HCT116 (cell line): ENCODE data around the gene RAB30. TPM values are rescaled to one million over a fixed set of nuclear protein-coding genes. Genes with fewer than 3 reads are reported as not detected.

Experiments used
- ATAC-seq: fragments of 200-7000 bp; cut with Tn5 transposase; 2 replicates; pipeline ENCODE4 v1.9.1; 2020; ENCODE audit warnings: mild to moderate bottlenecking, moderate library complexity
- BruUV-seq: library from RNA; stranded (reverse); fragments of 400-500 nt; replicated peaks from 2 replicates; lab custom pipeline; 2021; lab: Mats Ljungman, UMichigan
- CTCF ChIA-PET: fragments of 300-600 bp; sonication (Branson Sonifier 250); formaldehyde crosslinking; loops from one replicate; lab custom pipeline; 2021; ENCODE audit warnings: antibody characterized with exemption; lab: Charles Lee
- POLR2A ChIA-PET: fragments of 300-600, 350-600 bp; sonication (Branson Sonifier 250); formaldehyde crosslinking; loops from one replicate; lab custom pipeline; 2021; ENCODE audit warnings: antibody characterized with exemption; lab: Charles Lee
- RAD21 ChIA-PET, 2 experiments: fragments of 300-600 bp; sonication (Branson Sonifier 250); formaldehyde crosslinking; loops; one replicate each; lab custom pipeline; 2023; ENCODE audit warnings: low total read pairs in 2 of 2; ENCODE audit not compliant: uncharacterized antibody in 2 of 2, unreplicated experiment in 2 of 2, low non-redundant PET in 1 of 2; lab: Charles Lee
- DNase-seq: peaks from one replicate; pipeline ENCODE4 v3.0.0-alpha.2; 2010; ENCODE audit warnings: low read depth, low spot score
- H2AFZ ChIP-seq: fragments of 200-600 bp; shearing (Covaris generic), sonication (generic); 2 replicates; pipeline ENCODE4 v1.6.1; 2017; ENCODE audit warnings: low read depth, mixed run types, mixed read lengths, antibody characterized with exemption, low read length; ENCODE audit not compliant: poor library complexity, severe bottlenecking
- H3K27ac ChIP-seq: 2 replicates; pipeline ENCODE4 v1.5.1; 2012; ENCODE audit warnings: low read depth, low read length
- H3K27me3 ChIP-seq: fragments of 200-600 bp; sonication (generic); 2 replicates; pipeline ENCODE4 v1.6.1; 2016; ENCODE audit warnings: mixed run types, low read length, mixed read lengths; ENCODE audit not compliant: insufficient read depth
- H3K36me3 ChIP-seq, 2 experiments: fragments of 200-500 bp in 1 of 2; fragments of 200-600 bp in 1 of 2; sonication (Bioruptor generic) in 1 of 2; sonication (generic) in 1 of 2; 2 replicates each; pipeline versions ENCODE4 v1.5.1 to v1.6.1; 2014 to 2016; ENCODE audit warnings: low read length in 2 of 2, inconsistent platforms in 1 of 2, mixed read lengths in 1 of 2, mixed run types in 1 of 2; ENCODE audit not compliant: insufficient read depth in 2 of 2, control insufficient read depth in 1 of 2
- H3K4me1 ChIP-seq, 2 experiments: fragments of 200-600 bp in 1 of 2; sonication (generic) in 1 of 2; 2 replicates each; pipeline versions ENCODE4 v1.5.1 to v1.6.1; 2012 to 2017; ENCODE audit warnings: low read length in 2 of 2, inconsistent platforms in 1 of 2, mild to moderate bottlenecking in 1 of 2, mixed read lengths in 1 of 2, mixed run types in 1 of 2, moderate library complexity in 1 of 2; ENCODE audit not compliant: insufficient read depth in 2 of 2, control insufficient read depth in 1 of 2
- H3K4me2 ChIP-seq: fragments of 200-600 bp; sonication (generic); 2 replicates; pipeline ENCODE4 v1.6.1; 2017; ENCODE audit warnings: mixed run types, low read length, mixed read lengths
- H3K4me3 ChIP-seq, 2 experiments: fragments of 200-600 bp in 1 of 2; sonication (generic) in 1 of 2; replicated peaks in 1 of 2; 2 replicates each; pipeline ENCODE4 v1.5.1; 2011 to 2016; ENCODE audit warnings: low read length in 2 of 2, control low read depth in 1 of 2, low read depth in 1 of 2, mild to moderate bottlenecking in 1 of 2, mixed read lengths in 1 of 2, mixed run types in 1 of 2
- H3K79me2 ChIP-seq: fragments of 200-600 bp; sonication (generic); 2 replicates; pipeline ENCODE4 v1.6.1; 2017; ENCODE audit warnings: mild to moderate bottlenecking, mixed run types, low read length, moderate library complexity, mixed read lengths; ENCODE audit not compliant: insufficient read depth
- H3K9ac ChIP-seq: fragments of 200-600 bp; sonication (generic); 2 replicates; pipeline ENCODE4 v1.6.1; 2016; ENCODE audit warnings: low read length, mixed read lengths
- H3K9me2 ChIP-seq: fragments of 200-600 bp; sonication (generic), shearing (Covaris generic); 2 replicates; pipeline ENCODE4 v1.6.1; 2017; ENCODE audit warnings: mixed run types, mild to moderate bottlenecking, moderate library complexity; ENCODE audit not compliant: insufficient read depth
- H3K9me3 ChIP-seq, 2 experiments: fragments of 200-500 bp in 1 of 2; fragments of 200-600 bp in 1 of 2; sonication (Bioruptor generic) in 1 of 2; sonication (generic) in 1 of 2; 2 replicates each; pipeline ENCODE4 v1.6.1; 2014 to 2017; ENCODE audit warnings: low read length in 2 of 2, mixed read lengths in 2 of 2, inconsistent platforms in 1 of 2, low read depth in 1 of 2, mild to moderate bottlenecking in 1 of 2, mixed run types in 1 of 2, moderate library complexity in 1 of 2; ENCODE audit not compliant: control insufficient read depth in 1 of 2, insufficient read depth in 1 of 2
- H4K20me1 ChIP-seq: fragments of 200-600 bp; sonication (generic), shearing (Covaris generic); 2 replicates; pipeline ENCODE4 v1.6.1; 2017; ENCODE audit warnings: mixed run types, mild to moderate bottlenecking, moderate library complexity; ENCODE audit not compliant: insufficient read depth
- CEBPB ChIP-seq: IDR thresholded peaks from 2 replicates; pipeline ENCODE4 v1.6.1; 2012; ENCODE audit warnings: low read depth
- EGR1 ChIP-seq: IDR thresholded peaks from 2 replicates; pipeline ENCODE4 v1.6.1; 2012; ENCODE audit warnings: low read depth
- EZH2phosphoT487 ChIP-seq: fragments of 200-600 bp; IDR thresholded peaks from 2 replicates; pipeline ENCODE4 v1.6.1; 2018; ENCODE audit warnings: antibody characterized with exemption, borderline replicate concordance
- JUND ChIP-seq: IDR thresholded peaks from 2 replicates; pipeline ENCODE4 v1.6.1; 2012
- POLR2A ChIP-seq: IDR thresholded peaks from 2 replicates; pipeline ENCODE4 v1.7.0; 2011; ENCODE audit warnings: borderline replicate concordance; ENCODE audit not compliant: insufficient read depth, insufficient read length; ENCODE audit errors: extremely low read depth
- RAD21 ChIP-seq: IDR thresholded peaks from 2 replicates; pipeline ENCODE4 v1.6.1; 2012; ENCODE audit warnings: low read depth, mild to moderate bottlenecking
- REST ChIP-seq: IDR thresholded peaks from 2 replicates; pipeline ENCODE4 v1.6.1; 2012; ENCODE audit warnings: low read depth
- SP1 ChIP-seq: IDR thresholded peaks from 2 replicates; pipeline ENCODE4 v1.6.1; 2012; ENCODE audit warnings: low read depth
- ZFX ChIP-seq: fragments of 450-650 bp; IDR thresholded peaks from 2 replicates; pipeline ENCODE4 v1.6.1; 2017
- intact Hi-C: fragments of 100-400 bp; cut with micrococcal nuclease; formaldehyde crosslinking; loops from 2 replicates; pipeline ENCODE4 v1.10.0; 2022
- total RNA-seq: library from RNA; stranded (reverse); gene quantifications from one replicate; pipeline ENCODE4 v1.2.1, GENCODE V29; 2021; ENCODE audit not compliant: unreplicated experiment
- TF ChIP-seq, protein P1 (sequence below): IDR thresholded peaks from 2 replicates; pipeline ENCODE4 v1.6.1; 2012
- TF ChIP-seq, protein P2 (sequence below): IDR thresholded peaks from 2 replicates; pipeline ENCODE4 v1.6.1; 2011; ENCODE audit warnings: mild to moderate bottlenecking, low read length, moderate library complexity; ENCODE audit not compliant: insufficient replicate concordance; ENCODE audit errors: extremely low read depth
- TF ChIP-seq, protein P3 (sequence below): IDR thresholded peaks from 2 replicates; pipeline ENCODE4 v1.6.1; 2012

RAB30 gene
- total RNA-seq, 1 experiment from 2014 or later = 5.7 TPM

DNA sequence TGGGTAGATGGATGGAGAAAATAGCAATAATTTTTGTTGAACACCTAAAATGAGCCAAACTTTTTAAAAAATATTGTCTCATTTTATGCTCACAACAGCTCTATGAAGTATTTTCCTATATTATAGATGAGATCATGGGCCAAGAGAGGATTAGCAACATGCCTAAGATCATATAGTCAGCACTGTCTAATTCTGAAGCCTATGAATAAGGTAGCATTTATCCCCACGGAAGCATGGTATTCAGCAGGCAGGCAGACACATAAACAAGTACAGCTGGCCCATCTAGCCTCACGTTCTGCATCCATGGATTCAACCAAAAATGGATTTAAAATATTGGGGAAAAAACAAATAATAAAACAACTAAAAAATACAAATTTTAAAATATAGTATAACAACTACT, 21.9 kb upstream of the RAB30 start:
- DNase-seq (no peak), ATAC-seq (no peak)
- BruUV-seq = no TSS peak
- Histone ChIP-seq H3K36me3 (no peaks in the 10 kb centered on the region), H3K9ac (no peak overlapping the region), H3K4me3 (no peak overlapping the region), H3K79me2 (no peaks in the 10 kb centered on the region), H3K27ac (no peak overlapping the region), H3K9me2 (no peaks in the 10 kb centered on the region), H4K20me1 (no peaks in the 10 kb centered on the region), H3K27me3 (no peaks in the 10 kb centered on the region), H3K4me2 (no peak overlapping the region), H2AFZ (no peak overlapping the region), H3K9me3 (no peaks in the 10 kb centered on the region), H3K4me1 (peaks cover 16 to 22% of the 10 kb centered on the region in 2 experiments)
- ChIA-PET CTCF (no interaction called here), RAD21 (no interaction called here), POLR2A (no interaction called here)
- TF ChIP-seq, protein P1, sequence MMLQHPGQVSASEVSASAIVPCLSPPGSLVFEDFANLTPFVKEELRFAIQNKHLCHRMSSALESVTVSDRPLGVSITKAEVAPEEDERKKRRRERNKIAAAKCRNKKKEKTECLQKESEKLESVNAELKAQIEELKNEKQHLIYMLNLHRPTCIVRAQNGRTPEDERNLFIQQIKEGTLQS = no peak
- TF ChIP-seq RAD21 (no peak), ZFX (no peak), EGR1 (no peak), CEBPB (no peak), SP1 (no peak), JUND (no peak), EZH2phosphoT487 (no peak), REST (no peak), POLR2A (no peak)
- TF ChIP-seq, protein P2, sequence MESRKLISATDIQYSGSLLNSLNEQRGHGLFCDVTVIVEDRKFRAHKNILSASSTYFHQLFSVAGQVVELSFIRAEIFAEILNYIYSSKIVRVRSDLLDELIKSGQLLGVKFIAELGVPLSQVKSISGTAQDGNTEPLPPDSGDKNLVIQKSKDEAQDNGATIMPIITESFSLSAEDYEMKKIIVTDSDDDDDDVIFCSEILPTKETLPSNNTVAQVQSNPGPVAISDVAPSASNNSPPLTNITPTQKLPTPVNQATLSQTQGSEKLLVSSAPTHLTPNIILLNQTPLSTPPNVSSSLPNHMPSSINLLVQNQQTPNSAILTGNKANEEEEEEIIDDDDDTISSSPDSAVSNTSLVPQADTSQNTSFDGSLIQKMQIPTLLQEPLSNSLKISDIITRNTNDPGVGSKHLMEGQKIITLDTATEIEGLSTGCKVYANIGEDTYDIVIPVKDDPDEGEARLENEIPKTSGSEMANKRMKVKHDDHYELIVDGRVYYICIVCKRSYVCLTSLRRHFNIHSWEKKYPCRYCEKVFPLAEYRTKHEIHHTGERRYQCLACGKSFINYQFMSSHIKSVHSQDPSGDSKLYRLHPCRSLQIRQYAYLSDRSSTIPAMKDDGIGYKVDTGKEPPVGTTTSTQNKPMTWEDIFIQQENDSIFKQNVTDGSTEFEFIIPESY = no peak
- TF ChIP-seq, protein P3, sequence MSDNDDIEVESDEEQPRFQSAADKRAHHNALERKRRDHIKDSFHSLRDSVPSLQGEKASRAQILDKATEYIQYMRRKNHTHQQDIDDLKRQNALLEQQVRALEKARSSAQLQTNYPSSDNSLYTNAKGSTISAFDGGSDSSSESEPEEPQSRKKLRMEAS = no peak
- intact Hi-C loops = no loop called here
